Dedifferentiated amniotic fluid mesenchymal stem cell (primary cell): ENCODE data around the gene MPG.
A peak's percentile ranks its signal among the peaks of the same experiment; 100 is the strongest.

Source experiments
- DNase-seq: peaks from one replicate; pipeline ENCODE4 v3.0.0-alpha.2; 2016; ENCODE audit errors: extremely low spot score

Gene MPG

GRCh38 chr16:66309-67182 lies 11.5 kb upstream of the MPG start:
- no peak for DNase-seq

- DNase-seq: no peak
Observed at GRCh38 chr16:67183-67791, 10.7 kb upstream of the MPG start.

- no peak for DNase-seq
Observed at GRCh38 chr16:67884-68789, 9.9 kb upstream of the MPG start.

GRCh38 chr16:69181-69580 lies 8.8 kb upstream of the MPG start:
- DNase-seq: no peak

- DNase-seq: no peak
Observed at GRCh38 chr16:71210-71539, 6.8 kb upstream of the MPG start.

- DNase-seq: peak; percentile 63
Observed at GRCh38 chr16:71540-72401, 6.3 kb upstream of the MPG start.

- DNase-seq: no peak
Observed at GRCh38 chr16:72561-73548, 5.2 kb upstream of the MPG start, which contains the start of gene RHBDF1. Gene RHBDF1, minus strand, starts transcription at chr16:72631. Its CDS starts 7,616 bp downstream, at chr16:65015.

GRCh38 chr16:74051-74746 lies 3.8 kb upstream of the MPG start:
- no peak for DNase-seq

- DNase-seq: no peak
Observed at GRCh38 chr16:74747-75334, 3.2 kb upstream of the MPG start.

GRCh38 chr16:75580-76501 lies 2.2 kb upstream of the MPG start:
- DNase-seq: peak; percentile 70

- peak; percentile 69 for DNase-seq
Observed at GRCh38 chr16:76535-77272, 1.3 kb upstream of the MPG start.

GRCh38 chr16:77273-77806 lies 685 bp upstream of the MPG start:
- peak; percentile 56 for DNase-seq

- peak; percentile 37 for DNase-seq
Observed at GRCh38 chr16:78444-79150, 572 bp downstream of the MPG start.

- no peak for DNase-seq
Observed at GRCh38 chr16:79151-80054, 1.4 kb downstream of the MPG start.

- no peak for DNase-seq
Observed at GRCh38 chr16:83060-83603, 5.1 kb downstream of the MPG start.
